ENCODE data around the gene BTF3. TPM values are rescaled to one million over a fixed set of nuclear protein-coding genes. Genes with fewer than 3 reads are reported as not detected.
"Not testable (repeated sequence)": the region's sequence is repeated elsewhere in the genome, so short reads cannot be mapped to it uniquely, and the experiment has no call there.

BTF3 gene
- total RNA-seq, 1 donor from 2014 or later = 913 TPM

GRCh38 chr5:73490088-73490487, 8.2 kb upstream of the BTF3 start:
- Mint-ChIP-seq H3K9me3 (no peaks in the 10 kb centered on the region), H3K27me3 (ENCODE audit: insufficient read depth) (peaks cover 40% of the 10 kb centered on the region), H3K4me1 (ENCODE audit: low read depth) (no peaks in the 10 kb centered on the region), H3K27ac (no peak overlapping the region), H3K4me3 (no peak overlapping the region), H3K36me3 (ENCODE audit: low read depth) (no peaks in the 10 kb centered on the region)
- intact Hi-C loops (cut with micrococcal nuclease) = loop anchor here (10.0 kb wide), 1 partner anchor 1165 kb away; the partner anchor contains the start of genes MRPS27 and PTCD2
- DNase-seq (ENCODE audit: low spot score) = no peak

- H3K4me3 Mint-ChIP-seq = no peak overlapping the region
- no peak for DNase-seq (ENCODE audit: low spot score)
- no peak overlapping the region for H3K27ac Mint-ChIP-seq
- H3K9me3 Mint-ChIP-seq = no peaks in the 10 kb centered on the region
- H3K27me3 Mint-ChIP-seq (ENCODE audit: insufficient read depth) = peaks cover 43% of the 10 kb centered on the region
- H3K4me1 Mint-ChIP-seq (ENCODE audit: low read depth) = no peaks in the 10 kb centered on the region
- no peaks in the 10 kb centered on the region for H3K36me3 Mint-ChIP-seq (ENCODE audit: low read depth)
- intact Hi-C loops (cut with micrococcal nuclease) = loop anchor here (10.0 kb wide), 1 partner anchor 1166 kb away; the partner anchor contains the start of genes MRPS27 and PTCD2
These were observed 7.1 kb upstream of the BTF3 start for GRCh38 chr5:73491155-73491554.

GRCh38 chr5:73493421-73493820, 4.8 kb upstream of the BTF3 start:
- Mint-ChIP-seq H3K4me1 (ENCODE audit: low read depth) (peaks cover 15% of the 10 kb centered on the region), H3K9me3 (no peaks in the 10 kb centered on the region), H3K27me3 (ENCODE audit: insufficient read depth) (peaks cover 28% of the 10 kb centered on the region), H3K36me3 (ENCODE audit: low read depth) (peaks cover 5% of the 10 kb centered on the region), H3K4me3 (no peak overlapping the region), H3K27ac (no peak overlapping the region)
- intact Hi-C loops (cut with micrococcal nuclease) = loop anchor here (10.0 kb wide), 1 partner anchor 1169 kb away; the partner anchor contains the start of genes MRPS27 and PTCD2
- no peak for DNase-seq (ENCODE audit: low spot score)

GRCh38 chr5:73494721-73495120, 3.5 kb upstream of the BTF3 start:
- peaks cover 14% of the 10 kb centered on the region for H3K36me3 Mint-ChIP-seq (ENCODE audit: low read depth)
- no peak overlapping the region for H3K4me3 Mint-ChIP-seq
- H3K27me3 Mint-ChIP-seq (ENCODE audit: insufficient read depth) = peaks cover 20% of the 10 kb centered on the region
- no peak overlapping the region for H3K27ac Mint-ChIP-seq
- intact Hi-C loops (cut with micrococcal nuclease) = loop anchor here (10.0 kb wide), 1 partner anchor 1170 kb away; the partner anchor contains the start of genes MRPS27 and PTCD2
- peaks cover 22% of the 10 kb centered on the region for H3K4me1 Mint-ChIP-seq (ENCODE audit: low read depth)
- no peak for DNase-seq (ENCODE audit: low spot score)
- no peaks in the 10 kb centered on the region for H3K9me3 Mint-ChIP-seq

- Mint-ChIP-seq H3K4me1 (ENCODE audit: low read depth) (peaks cover 31% of the 10 kb centered on the region), H3K36me3 (ENCODE audit: low read depth) (peaks cover 23% of the 10 kb centered on the region), H3K4me3 (no peak overlapping the region), H3K27me3 (ENCODE audit: insufficient read depth) (peaks cover 18% of the 10 kb centered on the region), H3K9me3 (no peaks in the 10 kb centered on the region), H3K27ac (no peak overlapping the region)
- intact Hi-C loops (cut with micrococcal nuclease) = loop anchor here (10.0 kb wide), 1 partner anchor 1171 kb away; the partner anchor contains the start of genes MRPS27 and PTCD2
- DNase-seq (ENCODE audit: low spot score) = no peak
These were observed 2.4 kb upstream of the BTF3 start for GRCh38 chr5:73495772-73496335.

GRCh38 chr5:73496984-73497457, 1.2 kb upstream of the BTF3 start:
- H3K27me3 Mint-ChIP-seq (ENCODE audit: insufficient read depth) = peaks cover 18% of the 10 kb centered on the region
- H3K4me1 Mint-ChIP-seq (ENCODE audit: low read depth) = peaks cover 39% of the 10 kb centered on the region
- peaks cover 30% of the 10 kb centered on the region for H3K36me3 Mint-ChIP-seq (ENCODE audit: low read depth)
- peak overlapping the region; percentile 99 for H3K27ac Mint-ChIP-seq
- H3K9me3 Mint-ChIP-seq = no peaks in the 10 kb centered on the region
- peak overlapping the region; percentile 99 for H3K4me3 Mint-ChIP-seq
- intact Hi-C loops (cut with micrococcal nuclease) = loop anchor here (10.0 kb wide), 1 partner anchor 1172 kb away; the partner anchor contains the start of genes MRPS27 and PTCD2
- no peak for DNase-seq (ENCODE audit: low spot score)

GRCh38 chr5:73497497-73498056, 665 bp upstream of the BTF3 start:
- Mint-ChIP-seq H3K27me3 (ENCODE audit: insufficient read depth) (peaks cover 18% of the 10 kb centered on the region), H3K9me3 (no peaks in the 10 kb centered on the region)
- intact Hi-C loops (cut with micrococcal nuclease) = loop anchor here (1.0 to 10.0 kb wide), 7 partner anchors 22 to 1269 kb away; partner anchors contain the start of genes ANKRA2, GFM2, MRPS27 and NSA2

GRCh38 chr5:73499187-73499586, 945 bp downstream of the BTF3 start:
- DNase-seq (ENCODE audit: low spot score) = no peak
- Mint-ChIP-seq H3K4me3 (peak overlapping the region; percentile 99), H3K4me1 (ENCODE audit: low read depth) (peaks cover 39% of the 10 kb centered on the region), H3K27me3 (ENCODE audit: insufficient read depth) (peaks cover 10% of the 10 kb centered on the region), H3K9me3 (no peaks in the 10 kb centered on the region), H3K36me3 (ENCODE audit: low read depth) (peaks cover 46% of the 10 kb centered on the region), H3K27ac (peak overlapping the region; percentile 99)
- intact Hi-C loops (cut with micrococcal nuclease) = loop anchor here (2.0 to 10.0 kb wide), 4 partner anchors 44 to 1268 kb away; partner anchors contain the start of genes GFM2, MRPS27, NSA2 and PTCD2

More at GRCh38 chr5:73497497-73498056, 665 bp upstream of the BTF3 start:
- peak overlapping the region; percentile 99 for H3K4me3 Mint-ChIP-seq
- H3K4me1 Mint-ChIP-seq (ENCODE audit: low read depth) = peaks cover 39% of the 10 kb centered on the region
- H3K36me3 Mint-ChIP-seq (ENCODE audit: low read depth) = peaks cover 34% of the 10 kb centered on the region
- no peak for DNase-seq (ENCODE audit: low spot score)
- H3K27ac Mint-ChIP-seq = peak overlapping the region; percentile 99

- H3K36me3 Mint-ChIP-seq (ENCODE audit: low read depth) = peaks cover 52% of the 10 kb centered on the region
- H3K27ac Mint-ChIP-seq = peak overlapping the region; percentile 99
- no peaks in the 10 kb centered on the region for H3K9me3 Mint-ChIP-seq
- peak overlapping the region; percentile 99 for H3K4me3 Mint-ChIP-seq
- intact Hi-C loops (cut with micrococcal nuclease) = loop anchor here (2.0 to 10.0 kb wide), 4 partner anchors 45 to 1267 kb away; partner anchors contain the start of genes GFM2, MRPS27, NSA2 and PTCD2
- H3K4me1 Mint-ChIP-seq (ENCODE audit: low read depth) = peaks cover 39% of the 10 kb centered on the region
- H3K27me3 Mint-ChIP-seq (ENCODE audit: insufficient read depth) = peaks cover 7% of the 10 kb centered on the region
- DNase-seq (ENCODE audit: low spot score) = no peak
These were observed 1.5 kb downstream of the BTF3 start for GRCh38 chr5:73499756-73500155.

- Mint-ChIP-seq H3K4me1 (ENCODE audit: low read depth) (peaks cover 39% of the 10 kb centered on the region), H3K9me3 (no peaks in the 10 kb centered on the region), H3K36me3 (ENCODE audit: low read depth) (peaks cover 63% of the 10 kb centered on the region), H3K4me3 (peak overlapping the region; percentile 43), H3K27me3 (ENCODE audit: insufficient read depth) (no peaks in the 10 kb centered on the region), H3K27ac (peak overlapping the region; percentile 59)
- no peak for DNase-seq (ENCODE audit: low spot score)
- intact Hi-C loops (cut with micrococcal nuclease) = no loop called here
These were observed 3.2 kb downstream of the BTF3 start for GRCh38 chr5:73501406-73501805.

- DNase-seq (ENCODE audit: low spot score) = no peak
- H3K36me3 Mint-ChIP-seq (ENCODE audit: low read depth) = peaks cover 37% of the 10 kb centered on the region
- no peak overlapping the region for H3K27ac Mint-ChIP-seq
- no peaks in the 10 kb centered on the region for H3K27me3 Mint-ChIP-seq (ENCODE audit: insufficient read depth)
- intact Hi-C loops (cut with micrococcal nuclease) = no loop called here
- no peaks in the 10 kb centered on the region for H3K9me3 Mint-ChIP-seq
- H3K4me3 Mint-ChIP-seq = no peak overlapping the region
- peaks cover 2% of the 10 kb centered on the region for H3K4me1 Mint-ChIP-seq (ENCODE audit: low read depth)
These were observed 8.3 kb downstream of the BTF3 start for GRCh38 chr5:73506459-73506955.

GRCh38 chr5:73507062-73507461, 8.8 kb downstream of the BTF3 start:
- Mint-ChIP-seq H3K27ac (no peak overlapping the region), H3K27me3 (ENCODE audit: insufficient read depth) (no peaks in the 10 kb centered on the region), H3K4me3 (no peak overlapping the region), H3K4me1 (ENCODE audit: low read depth) (no peaks in the 10 kb centered on the region), H3K36me3 (ENCODE audit: low read depth) (peaks cover 36% of the 10 kb centered on the region), H3K9me3 (no peaks in the 10 kb centered on the region)
- DNase-seq (ENCODE audit: low spot score) = no peak
- intact Hi-C loops (cut with micrococcal nuclease) = no loop called here

GRCh38 chr5:73508521-73508920, 10.3 kb downstream of the BTF3 start:
- peaks cover 23% of the 10 kb centered on the region for H3K36me3 Mint-ChIP-seq (ENCODE audit: low read depth)
- DNase-seq (ENCODE audit: low spot score); H3K27ac Mint-ChIP-seq; H3K27me3 Mint-ChIP-seq (ENCODE audit: insufficient read depth); H3K4me1 Mint-ChIP-seq (ENCODE audit: low read depth); H3K9me3 Mint-ChIP-seq; H3K4me3 Mint-ChIP-seq; intact Hi-C loops (cut with micrococcal nuclease): not testable (repeated sequence)
